Progenitor cell of endocrine pancreas (in vitro differentiated cells): Measurements from ENCODE around the gene FAF1. TPM values are rescaled to one million over a fixed set of nuclear protein-coding genes. Genes with fewer than 3 reads are reported as not detected.

Experiments
- DNase-seq: peaks from one replicate; pipeline ENCODE4 v3.0.0; 2021; ENCODE audit warnings: low spot score; ENCODE audit not compliant: unreplicated experiment
- H3K27ac Mint-ChIP-seq: 2 replicates; pipeline ENCODE4 v1.8.0; 2021; ENCODE audit warnings: mild to moderate bottlenecking, moderate library complexity, mixed read lengths
- H3K27me3 Mint-ChIP-seq: 2 replicates; pipeline ENCODE4 v1.8.0; 2021; ENCODE audit warnings: mixed read lengths
- H3K36me3 Mint-ChIP-seq: 2 replicates; pipeline ENCODE4 v1.8.0; 2022; ENCODE audit warnings: mixed read lengths; ENCODE audit not compliant: insufficient read depth
- H3K4me1 Mint-ChIP-seq: 2 replicates; pipeline ENCODE4 v1.8.0; 2021; ENCODE audit warnings: low read depth, mixed read lengths
- H3K4me3 Mint-ChIP-seq: 2 replicates; pipeline ENCODE4 v1.8.0; 2021; ENCODE audit warnings: low read depth, mild to moderate bottlenecking, moderate library complexity, mixed read lengths
- H3K9me3 Mint-ChIP-seq: 2 replicates; pipeline ENCODE4 v1.8.0; 2021; ENCODE audit warnings: low read depth, mixed read lengths
- total RNA-seq: library from RNA; stranded (reverse); gene quantifications from 2 replicates; pipeline ENCODE4 v1.2.1, GENCODE V29; 2021
- TF ChIP-seq, protein P1 (sequence below): fragments of 200-600 bp; sonication (generic); IDR thresholded peaks from one replicate; pipeline ENCODE4 v1.5.0; 2021; ENCODE audit warnings: antibody characterized with exemption, mild to moderate bottlenecking; ENCODE audit not compliant: unreplicated experiment

Gene FAF1
- total RNA-seq, 1 donor from 2014 or later: 49.0 TPM

GRCh38 chr1:50836117-50836516 lies 124.0 kb downstream of the FAF1 start:
- TF ChIP-seq, protein P1, sequence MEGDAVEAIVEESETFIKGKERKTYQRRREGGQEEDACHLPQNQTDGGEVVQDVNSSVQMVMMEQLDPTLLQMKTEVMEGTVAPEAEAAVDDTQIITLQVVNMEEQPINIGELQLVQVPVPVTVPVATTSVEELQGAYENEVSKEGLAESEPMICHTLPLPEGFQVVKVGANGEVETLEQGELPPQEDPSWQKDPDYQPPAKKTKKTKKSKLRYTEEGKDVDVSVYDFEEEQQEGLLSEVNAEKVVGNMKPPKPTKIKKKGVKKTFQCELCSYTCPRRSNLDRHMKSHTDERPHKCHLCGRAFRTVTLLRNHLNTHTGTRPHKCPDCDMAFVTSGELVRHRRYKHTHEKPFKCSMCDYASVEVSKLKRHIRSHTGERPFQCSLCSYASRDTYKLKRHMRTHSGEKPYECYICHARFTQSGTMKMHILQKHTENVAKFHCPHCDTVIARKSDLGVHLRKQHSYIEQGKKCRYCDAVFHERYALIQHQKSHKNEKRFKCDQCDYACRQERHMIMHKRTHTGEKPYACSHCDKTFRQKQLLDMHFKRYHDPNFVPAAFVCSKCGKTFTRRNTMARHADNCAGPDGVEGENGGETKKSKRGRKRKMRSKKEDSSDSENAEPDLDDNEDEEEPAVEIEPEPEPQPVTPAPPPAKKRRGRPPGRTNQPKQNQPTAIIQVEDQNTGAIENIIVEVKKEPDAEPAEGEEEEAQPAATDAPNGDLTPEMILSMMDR: no peak
- DNase-seq: no peak

GRCh38 chr1:50833216-50833615 lies 126.9 kb downstream of the FAF1 start:
- H3K27me3 Mint-ChIP-seq: no peaks in the 10 kb centered on the region
- no peaks in the 10 kb centered on the region for H3K4me1 Mint-ChIP-seq
- no peak overlapping the region for H3K27ac Mint-ChIP-seq
- peaks cover 15% of the 10 kb centered on the region for H3K36me3 Mint-ChIP-seq
- no peak overlapping the region for H3K4me3 Mint-ChIP-seq
- DNase-seq: no peak
- H3K9me3 Mint-ChIP-seq: peaks cover 28% of the 10 kb centered on the region
- TF ChIP-seq, protein P1: no peak

More at GRCh38 chr1:50836117-50836516, 124.0 kb downstream of the FAF1 start:
- no peak overlapping the region for H3K4me3 Mint-ChIP-seq
- H3K27me3 Mint-ChIP-seq: no peaks in the 10 kb centered on the region
- no peaks in the 10 kb centered on the region for H3K4me1 Mint-ChIP-seq
- H3K36me3 Mint-ChIP-seq: peaks cover 10% of the 10 kb centered on the region
- H3K27ac Mint-ChIP-seq: no peak overlapping the region
- H3K9me3 Mint-ChIP-seq: peaks cover 21% of the 10 kb centered on the region

GRCh38 chr1:50832167-50832566 lies 127.9 kb downstream of the FAF1 start:
- H3K27ac Mint-ChIP-seq: no peak overlapping the region
- no peak overlapping the region for H3K4me3 Mint-ChIP-seq
- peaks cover 15% of the 10 kb centered on the region for H3K36me3 Mint-ChIP-seq
- no peaks in the 10 kb centered on the region for H3K4me1 Mint-ChIP-seq
- no peaks in the 10 kb centered on the region for H3K27me3 Mint-ChIP-seq
- peaks cover 28% of the 10 kb centered on the region for H3K9me3 Mint-ChIP-seq
- TF ChIP-seq, protein P1: no peak
- no peak for DNase-seq

DNA sequence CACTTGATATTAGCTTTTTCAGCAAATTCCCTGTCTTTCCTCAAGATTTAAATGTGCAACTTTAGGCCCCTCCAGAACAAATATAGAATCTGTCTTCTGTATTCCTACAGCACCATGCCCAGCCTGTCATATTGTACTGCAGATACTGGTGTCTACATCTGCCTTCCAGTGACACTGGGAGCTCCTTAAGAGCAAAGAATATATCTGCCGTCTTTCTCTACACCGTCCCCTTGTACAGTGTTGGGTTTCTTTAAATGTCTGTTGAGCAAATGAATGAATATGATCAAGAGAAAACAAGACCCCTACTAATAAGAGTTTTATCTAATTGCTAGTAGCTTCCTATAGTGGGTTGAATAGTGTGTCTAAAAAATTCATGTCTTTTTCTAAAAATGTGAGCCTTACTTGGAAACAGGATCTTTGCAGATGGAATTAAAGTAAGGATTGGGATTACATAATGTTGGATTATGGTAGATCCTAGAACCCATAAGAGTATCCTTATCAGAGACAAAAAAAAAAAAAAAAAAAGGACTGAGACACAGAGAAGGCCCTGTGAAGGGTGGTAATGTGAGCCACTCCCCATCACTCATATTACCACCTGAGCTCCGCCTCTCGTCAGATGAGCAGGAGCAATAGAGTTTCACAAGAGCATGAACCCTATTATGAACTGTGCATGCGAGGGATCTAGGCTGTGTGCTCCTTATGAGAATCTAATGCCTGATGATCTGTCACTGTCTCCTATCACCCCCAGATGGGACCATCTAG lies 128.6 kb downstream of the FAF1 start:
- no peaks in the 10 kb centered on the region for H3K27me3 Mint-ChIP-seq
- H3K4me3 Mint-ChIP-seq: no peak overlapping the region
- H3K9me3 Mint-ChIP-seq: peaks cover 28% of the 10 kb centered on the region

DNA sequence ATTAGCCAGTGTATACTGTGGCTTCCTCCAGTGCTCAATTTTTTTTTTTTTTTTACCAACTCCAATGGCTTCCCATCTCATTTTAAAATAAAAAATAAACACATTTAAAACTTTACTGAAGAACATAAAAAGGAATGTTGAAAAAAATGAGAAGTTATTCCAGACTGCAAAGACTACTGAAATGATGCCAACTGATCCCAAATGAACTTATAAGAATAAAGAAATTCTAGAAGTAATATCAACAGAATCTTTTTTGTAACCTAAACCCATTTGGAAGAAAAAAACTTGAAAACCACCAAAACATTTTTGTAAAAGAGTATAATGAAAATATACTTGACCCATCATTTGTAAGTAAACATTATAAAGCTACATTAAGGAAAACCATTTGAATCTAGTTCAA lies 129.4 kb downstream of the FAF1 start:
- Mint-ChIP-seq H3K9me3 (peaks cover 28% of the 10 kb centered on the region), H3K36me3 (peaks cover 12% of the 10 kb centered on the region), H3K27ac (no peak overlapping the region), H3K27me3 (no peaks in the 10 kb centered on the region), H3K4me1 (no peaks in the 10 kb centered on the region), H3K4me3 (no peak overlapping the region)
- no peak for DNase-seq
- TF ChIP-seq, protein P1: no peak

More for the DNA sequence above, 128.6 kb downstream of the FAF1 start:
- TF ChIP-seq, protein P1: no peak
- H3K36me3 Mint-ChIP-seq: peaks cover 15% of the 10 kb centered on the region
- no peaks in the 10 kb centered on the region for H3K4me1 Mint-ChIP-seq
- no peak for DNase-seq
- H3K27ac Mint-ChIP-seq: no peak overlapping the region
